ENCODE data around the gene SYS1. TPM values are rescaled to one million over a fixed set of nuclear protein-coding genes. Genes with fewer than 3 reads are reported as not detected.

Gene SYS1
- total RNA-seq, 3 donors from 2014 or later: 30.8 to 56.3 (median 47.3) TPM

GRCh38 chr20:45341939-45342854 is 20.8 kb upstream of the SYS1 start:
- Histone ChIP-seq H3K9me3 (no peaks in the 10 kb centered on the region), H3K27ac (peak overlapping the region; percentile 97 to 99), H3K4me1 (peaks cover 22 to 62% of the 10 kb centered on the region in 2 donors), H3K4me3 (peak overlapping the region in 2 of 3 donors; percentile 82 to 96), H3K36me3 (no peaks in the 10 kb centered on the region), H3K27me3 (no peaks in the 10 kb centered on the region)
- intact Hi-C loops (cut with DNase I; ENCODE audit: low total_unique reads): loop anchor here (10.0 kb wide), 1 partner anchor 1343 kb away; the partner anchor contains the start of gene TP53RK
- TF ChIP-seq CTCF (IDR thresholded peaks at IDR 0.05): no peak
- TF ChIP-seq POLR2AphosphoS5 (IDR thresholded peaks at IDR 0.05): peak; percentile 57 to 85 (median 83)
- peak; percentile 50 for TF ChIP-seq POLR2A (IDR thresholded peaks at IDR 0.05)
- DNase-seq (ENCODE audit: low spot score in 2 of 2): peak; percentile 87 to 89

DNA sequence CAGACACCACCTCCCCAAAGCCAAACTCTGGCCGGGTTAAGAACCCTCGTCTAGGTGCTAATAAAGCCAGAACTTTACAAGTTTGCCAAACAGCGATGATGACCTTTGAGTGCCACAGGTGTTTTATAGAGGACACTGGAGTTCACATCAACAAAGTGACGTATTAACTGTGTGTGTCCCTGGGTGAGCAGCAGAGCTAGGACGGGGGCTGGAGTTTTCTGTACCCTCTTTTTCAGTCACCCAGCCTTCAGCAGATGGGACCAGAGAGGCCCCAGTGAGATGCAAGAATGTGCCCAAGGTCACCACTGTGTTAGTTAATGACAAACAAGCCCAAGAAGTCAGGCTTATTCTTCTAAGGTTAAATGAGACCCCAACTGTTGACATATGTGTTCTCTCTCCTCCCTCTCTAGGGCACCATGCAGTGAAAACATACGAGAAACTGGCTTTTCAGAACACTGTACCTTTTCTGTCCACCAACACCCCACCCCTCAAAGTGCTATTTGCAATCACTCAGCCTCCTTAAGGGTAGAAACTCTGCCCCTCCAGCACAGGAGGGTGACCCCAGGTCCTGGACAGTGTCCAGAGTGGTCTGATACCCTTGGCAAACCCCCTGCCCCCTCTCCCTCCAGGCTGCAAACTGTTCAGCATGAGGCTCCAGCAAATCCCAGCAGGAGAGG is 20.0 kb upstream of the SYS1 start:
- Histone ChIP-seq H3K27ac (peak overlapping the region; percentile 97 to 99), H3K9me3 (no peaks in the 10 kb centered on the region), H3K27me3 (no peaks in the 10 kb centered on the region), H3K4me3 (peak overlapping the region in 2 of 3 donors; percentile 82 to 96), H3K4me1 (peaks cover 16 to 54% of the 10 kb centered on the region in 2 donors), H3K36me3 (no peaks in the 10 kb centered on the region)
- DNase-seq (ENCODE audit: low spot score in 2 of 2): peak in 1 of 2 donors; percentile 59
- TF ChIP-seq CTCF (IDR thresholded peaks at IDR 0.05): no peak
- TF ChIP-seq POLR2A (IDR thresholded peaks at IDR 0.05): no peak
- TF ChIP-seq POLR2AphosphoS5 (IDR thresholded peaks at IDR 0.05): peak in 1 of 3 donors; percentile 26
- intact Hi-C loops (cut with DNase I; ENCODE audit: low total_unique reads): loop anchor here (10.0 kb wide), 1 partner anchor 1342 kb away; the partner anchor contains the start of gene TP53RK

DNA sequence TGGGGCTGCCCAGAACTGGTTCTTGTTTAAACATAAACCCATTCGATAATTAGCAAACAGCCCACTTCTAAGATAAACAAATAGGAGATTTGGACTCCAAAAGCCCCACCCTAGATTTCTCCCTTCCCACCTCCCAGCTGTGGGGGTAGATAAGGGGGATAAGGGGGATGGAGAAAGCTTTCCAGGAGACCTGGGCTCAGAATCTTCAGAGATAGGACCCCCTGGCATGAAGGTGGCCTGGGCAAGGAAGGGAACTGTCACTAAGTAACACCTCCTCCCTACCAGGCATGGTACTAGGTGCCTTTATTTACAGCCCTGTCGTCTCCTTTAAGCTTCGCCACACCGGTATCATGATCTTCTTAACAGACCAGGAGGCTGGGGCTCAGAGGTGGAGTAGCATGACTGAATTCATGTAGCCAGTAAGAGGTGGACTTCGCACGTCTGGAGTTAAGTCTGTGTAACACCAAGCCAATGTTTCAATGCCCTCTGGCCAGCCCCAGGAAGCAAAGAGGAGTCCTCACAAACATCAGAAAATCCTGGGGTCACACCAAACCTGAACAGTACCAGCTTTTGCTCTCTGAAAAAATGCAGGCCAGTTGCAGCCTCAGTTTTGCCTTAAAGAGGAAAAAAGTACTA is 19.3 kb upstream of the SYS1 start:
- TF ChIP-seq POLR2AphosphoS5 (IDR thresholded peaks at IDR 0.05) (no peak), CTCF (IDR thresholded peaks at IDR 0.05) (no peak)
- peak overlapping the region in 2 of 3 donors; percentile 82 to 96 for H3K4me3 ChIP-seq
- peaks cover 15 to 47% of the 10 kb centered on the region in 2 donors for H3K4me1 ChIP-seq
- peak overlapping the region; percentile 97 to 99 for H3K27ac ChIP-seq
- no peaks in the 10 kb centered on the region for H3K9me3 ChIP-seq
- no peaks in the 10 kb centered on the region for H3K36me3 ChIP-seq
- intact Hi-C loops (cut with DNase I; ENCODE audit: low total_unique reads): loop anchor here (10.0 kb wide), 1 partner anchor 1341 kb away; the partner anchor contains the start of gene TP53RK
- no peaks in the 10 kb centered on the region for H3K27me3 ChIP-seq
- DNase-seq (ENCODE audit: low spot score in 2 of 2): no peak

DNA sequence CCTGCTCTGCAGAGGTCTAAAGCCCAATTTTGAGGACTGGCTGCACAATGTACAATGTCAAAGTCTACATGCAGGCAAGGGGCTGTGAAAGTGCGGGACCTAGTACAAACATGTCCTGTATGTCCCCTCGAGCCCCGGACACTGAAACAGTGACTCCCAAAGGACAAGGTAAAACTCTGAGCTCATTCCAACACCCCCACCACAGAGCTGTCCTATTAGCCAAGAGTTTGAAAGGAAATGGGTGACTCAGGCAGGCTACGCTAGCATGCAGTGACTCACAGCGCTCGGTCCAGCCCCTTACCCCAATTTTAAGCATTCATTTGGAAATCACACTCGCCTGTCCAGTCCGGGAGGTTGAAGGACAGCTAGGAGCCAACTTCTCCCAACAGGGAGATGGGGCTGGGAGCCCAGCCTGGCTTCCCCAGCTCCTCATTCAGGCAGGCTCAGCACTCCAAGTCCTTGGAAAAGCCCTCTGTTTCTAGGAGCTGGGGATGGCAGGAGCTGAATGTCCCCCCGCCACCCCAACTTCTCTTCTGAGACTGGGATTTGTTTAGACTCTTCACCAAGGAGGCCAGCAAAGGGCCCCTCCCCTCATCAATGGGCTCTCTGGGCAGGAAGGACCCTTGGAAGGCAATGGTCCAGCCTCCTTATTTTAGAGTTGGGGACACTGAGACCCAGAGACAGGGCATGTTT is 18.6 kb upstream of the SYS1 start:
- DNase-seq (ENCODE audit: low spot score in 2 of 2): peak; percentile 75 to 90
- intact Hi-C loops (cut with DNase I; ENCODE audit: low total_unique reads): loop anchor here (10.0 kb wide), 1 partner anchor 1340 kb away; the partner anchor contains the start of gene TP53RK
- TF ChIP-seq POLR2AphosphoS5 (IDR thresholded peaks at IDR 0.05) (peak; percentile 46 to 81 (median 79)), CTCF (IDR thresholded peaks at IDR 0.05) (peak in 1 of 3 donors; percentile 8), POLR2A (IDR thresholded peaks at IDR 0.05) (peak; percentile 70)

More for the DNA sequence above, 18.6 kb upstream of the SYS1 start:
- H3K36me3 ChIP-seq: no peaks in the 10 kb centered on the region
- H3K27ac ChIP-seq: peak overlapping the region; percentile 97 to 99
- H3K4me3 ChIP-seq: peak overlapping the region in 2 of 3 donors; percentile 82 to 96
- H3K4me1 ChIP-seq: peaks cover 10 to 40% of the 10 kb centered on the region in 2 donors
- no peaks in the 10 kb centered on the region for H3K27me3 ChIP-seq
- H3K9me3 ChIP-seq: no peaks in the 10 kb centered on the region

All from breast epithelium (tissue), 4 donors.